Measurements from ENCODE around the gene SLC35A5.

DNA sequence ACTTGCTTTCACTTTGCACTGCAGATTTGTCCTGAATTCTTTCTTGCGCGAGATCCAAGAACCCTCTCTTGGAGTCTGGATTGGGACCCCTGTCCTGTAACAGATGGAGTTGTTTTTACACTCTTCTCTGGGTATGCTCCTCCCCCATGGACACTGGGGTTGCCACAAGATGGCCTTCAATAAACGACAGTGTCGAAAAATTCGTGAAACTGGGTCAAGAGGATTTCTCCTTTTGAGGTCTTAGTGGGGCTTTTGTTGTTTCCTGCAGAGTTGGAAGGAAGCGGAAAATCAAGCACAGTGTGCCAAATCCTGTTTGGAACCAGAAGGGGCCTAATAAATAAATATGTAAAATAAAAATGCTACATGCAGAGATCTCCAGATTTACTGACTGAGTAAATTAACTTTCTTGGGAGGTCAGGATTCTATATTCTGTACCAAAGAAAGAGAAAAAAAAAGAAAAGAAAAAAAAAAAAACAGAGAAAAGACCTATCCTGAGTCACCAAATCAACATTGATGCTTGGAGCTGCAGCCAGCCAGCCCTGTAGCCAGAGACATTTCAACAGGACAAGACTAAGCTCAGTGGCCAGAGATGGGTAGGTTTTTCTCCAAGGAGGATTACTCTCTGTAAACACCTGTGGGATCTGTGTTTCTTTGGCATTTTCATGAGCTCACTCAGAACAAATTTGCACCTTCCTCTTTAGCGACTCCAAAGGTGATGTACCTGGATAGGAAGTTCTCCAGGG is 54.3 kb downstream of the SLC35A5 start:
- TF ChIP-seq, protein P1, sequence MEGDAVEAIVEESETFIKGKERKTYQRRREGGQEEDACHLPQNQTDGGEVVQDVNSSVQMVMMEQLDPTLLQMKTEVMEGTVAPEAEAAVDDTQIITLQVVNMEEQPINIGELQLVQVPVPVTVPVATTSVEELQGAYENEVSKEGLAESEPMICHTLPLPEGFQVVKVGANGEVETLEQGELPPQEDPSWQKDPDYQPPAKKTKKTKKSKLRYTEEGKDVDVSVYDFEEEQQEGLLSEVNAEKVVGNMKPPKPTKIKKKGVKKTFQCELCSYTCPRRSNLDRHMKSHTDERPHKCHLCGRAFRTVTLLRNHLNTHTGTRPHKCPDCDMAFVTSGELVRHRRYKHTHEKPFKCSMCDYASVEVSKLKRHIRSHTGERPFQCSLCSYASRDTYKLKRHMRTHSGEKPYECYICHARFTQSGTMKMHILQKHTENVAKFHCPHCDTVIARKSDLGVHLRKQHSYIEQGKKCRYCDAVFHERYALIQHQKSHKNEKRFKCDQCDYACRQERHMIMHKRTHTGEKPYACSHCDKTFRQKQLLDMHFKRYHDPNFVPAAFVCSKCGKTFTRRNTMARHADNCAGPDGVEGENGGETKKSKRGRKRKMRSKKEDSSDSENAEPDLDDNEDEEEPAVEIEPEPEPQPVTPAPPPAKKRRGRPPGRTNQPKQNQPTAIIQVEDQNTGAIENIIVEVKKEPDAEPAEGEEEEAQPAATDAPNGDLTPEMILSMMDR (IDR thresholded peaks at IDR 0.05; ENCODE audit: low read depth, low read length, poor library complexity, severe bottlenecking): no peak
- no peak for TF ChIP-seq EZH2phosphoT487 (IDR thresholded peaks at IDR 0.05; ENCODE audit: borderline replicate concordance, low read length)
